Natural killer cell (primary cell): Measurements from ENCODE around the gene PLA2G6. TPM values are rescaled to one million over a fixed set of nuclear protein-coding genes. Genes with fewer than 3 reads are reported as not detected.

Experiments used
- ATAC-seq, 3 donors: fragments of 150-1000 bp in 2 of 3; fragments of 200-7000 bp in 1 of 3; cut with Tn5 transposase; 1 replicate in 1 of 3; 2 replicates in 2 of 3; pipeline ENCODE4 v1.10.0; 2021; ENCODE audit warnings: mild to moderate bottlenecking in 2 of 3, moderate library complexity in 2 of 3
- DNase-seq, 2 donors: peaks; one replicate each; pipeline versions ENCODE4 v3.0.0 to v3.0.0-alpha.2; 2013 to 2021; ENCODE audit warnings: mixed read lengths in 1 of 2
- H3K27ac ChIP-seq: one replicate; pipeline ENCODE4 v1.5.1; 2013; ENCODE audit warnings: mild to moderate bottlenecking, low read length
- H3K27me3 ChIP-seq: one replicate; pipeline ENCODE4 v1.6.1; 2013; ENCODE audit warnings: low read length; ENCODE audit not compliant: control insufficient read depth, insufficient read depth
- H3K36me3 ChIP-seq: one replicate; pipeline ENCODE4 v1.6.1; 2013; ENCODE audit warnings: low read length; ENCODE audit not compliant: control insufficient read depth, insufficient read depth
- H3K4me1 ChIP-seq: one replicate; pipeline ENCODE4 v1.6.1; 2013; ENCODE audit warnings: low read length; ENCODE audit not compliant: control insufficient read depth, insufficient read depth
- H3K4me3 ChIP-seq: one replicate; pipeline ENCODE4 v1.5.1; 2013; ENCODE audit warnings: low read length
- H3K9me3 ChIP-seq: one replicate; pipeline ENCODE4 v1.6.1; 2013; ENCODE audit warnings: low read length; ENCODE audit not compliant: control insufficient read depth, insufficient read depth
- H3K27ac Mint-ChIP-seq, 2 donors: one replicate each; pipeline ENCODE4 v1.8.0; 2022; ENCODE audit warnings: mild to moderate bottlenecking in 2 of 2, mixed read lengths in 2 of 2, moderate library complexity in 1 of 2
- H3K27me3 Mint-ChIP-seq, 2 donors: one replicate each; pipeline ENCODE4 v1.8.0; 2022; ENCODE audit warnings: low read depth in 2 of 2, mixed read lengths in 2 of 2
- H3K36me3 Mint-ChIP-seq: one replicate; pipeline ENCODE4 v1.8.0; 2022; ENCODE audit warnings: mixed read lengths
- H3K4me1 Mint-ChIP-seq, 2 donors: one replicate each; pipeline ENCODE4 v1.8.0; 2022; ENCODE audit warnings: mixed read lengths in 2 of 2
- H3K4me3 Mint-ChIP-seq: one replicate; pipeline ENCODE4 v1.8.0; 2022; ENCODE audit warnings: mild to moderate bottlenecking, moderate library complexity, mixed read lengths
- H3K9me3 Mint-ChIP-seq, 2 donors: one replicate each; pipeline ENCODE4 v1.8.0; 2022; ENCODE audit warnings: mixed read lengths in 2 of 2
- CTCF ChIP-seq: fragments of 200-600 bp; IDR thresholded peaks from one replicate; pipeline ENCODE4 v1.8.0; 2022; ENCODE audit warnings: antibody characterized with exemption
- WGBS: methylation state at CpG from one replicate; pipeline ENCODE4 v1.1.7; 2013; ENCODE audit warnings: missing lambda C conversion rate; ENCODE audit not compliant: insufficient coverage; 5-methylcytosine and 5-hydroxymethylcytosine counted together
- intact Hi-C: fragments of 100-400 bp; cut with micrococcal nuclease; formaldehyde crosslinking; loops from one replicate; pipeline ENCODE4 v1.14.2; 2022
- total RNA-seq, 4 donors: library from RNA; stranded (reverse); fragments of 120-200 nt in 1 of 4; gene quantifications; one replicate each; pipeline versions ENCODE4 v1.2.3 to v1.2.4, GENCODE V29; 2013 to 2022

PLA2G6 gene
- total RNA-seq, 3 donors from 2014 or later (not counting 1 experiment from before 2014, with no cell fraction given), result 137 to 167 (median 145) TPM

DNA sequence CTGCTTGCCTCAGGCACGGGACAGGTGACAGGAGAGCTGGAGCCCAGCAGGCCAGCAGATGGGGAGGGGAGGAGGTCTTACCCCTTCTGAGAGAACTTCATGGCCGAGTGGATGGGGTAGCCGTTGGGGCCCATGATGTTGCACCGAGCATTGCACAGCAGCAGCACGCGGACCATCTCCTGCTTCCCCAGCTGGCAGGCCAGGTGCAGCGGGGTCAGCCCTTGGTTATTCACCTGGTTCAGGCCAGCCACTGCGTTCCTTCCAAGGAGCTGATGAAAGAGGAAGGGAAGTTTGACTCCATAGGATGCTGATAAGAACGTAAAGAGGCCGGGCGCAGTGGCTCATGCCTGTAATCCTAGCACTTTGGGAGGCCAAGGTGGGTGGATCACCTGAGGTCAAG, 41.7 kb downstream of the PLA2G6 start:
- Mint-ChIP-seq H3K27me3 (no peaks in the 10 kb centered on the region), H3K27ac (peak overlapping the region; percentile 63 to 70), H3K9me3 (no peaks in the 10 kb centered on the region), H3K4me3 (no peak overlapping the region), H3K36me3 (no peaks in the 10 kb centered on the region), H3K4me1 (peaks cover 26 to 47% of the 10 kb centered on the region in 2 donors)
- no peak for TF ChIP-seq CTCF
- Histone ChIP-seq H3K27ac (no peak overlapping the region), H3K9me3 (no peaks in the 10 kb centered on the region), H3K4me3 (no peak overlapping the region), H3K4me1 (peaks cover 54% of the 10 kb centered on the region), H3K36me3 (peaks cover 23% of the 10 kb centered on the region), H3K27me3 (no peaks in the 10 kb centered on the region)
- intact Hi-C loops, result no loop called here
- 98% methylated on average over 11 of the region's 11 CpGs for WGBS
- ATAC-seq (no peak), DNase-seq (no peak)

GRCh38 chr22:38138961-38139360, 42.7 kb downstream of the PLA2G6 start:
- H3K27me3 Mint-ChIP-seq, result no peaks in the 10 kb centered on the region
- Histone ChIP-seq H3K36me3 (peaks cover 29% of the 10 kb centered on the region), H3K4me3 (no peak overlapping the region), H3K9me3 (no peaks in the 10 kb centered on the region), H3K27me3 (no peaks in the 10 kb centered on the region), H3K27ac (no peak overlapping the region), H3K4me1 (peaks cover 44% of the 10 kb centered on the region)
- H3K27ac Mint-ChIP-seq, result peak overlapping the region in 1 of 2 donors; percentile 35
- ATAC-seq (no peak), DNase-seq (no peak)
- no peak overlapping the region for H3K4me3 Mint-ChIP-seq
- intact Hi-C loops, result no loop called here
- 94% methylated on average over 5 of the region's 5 CpGs for WGBS
- TF ChIP-seq CTCF, result no peak
- no peaks in the 10 kb centered on the region for H3K9me3 Mint-ChIP-seq
- no peaks in the 10 kb centered on the region for H3K36me3 Mint-ChIP-seq
- peaks cover 26 to 45% of the 10 kb centered on the region in 2 donors for H3K4me1 Mint-ChIP-seq

DNA sequence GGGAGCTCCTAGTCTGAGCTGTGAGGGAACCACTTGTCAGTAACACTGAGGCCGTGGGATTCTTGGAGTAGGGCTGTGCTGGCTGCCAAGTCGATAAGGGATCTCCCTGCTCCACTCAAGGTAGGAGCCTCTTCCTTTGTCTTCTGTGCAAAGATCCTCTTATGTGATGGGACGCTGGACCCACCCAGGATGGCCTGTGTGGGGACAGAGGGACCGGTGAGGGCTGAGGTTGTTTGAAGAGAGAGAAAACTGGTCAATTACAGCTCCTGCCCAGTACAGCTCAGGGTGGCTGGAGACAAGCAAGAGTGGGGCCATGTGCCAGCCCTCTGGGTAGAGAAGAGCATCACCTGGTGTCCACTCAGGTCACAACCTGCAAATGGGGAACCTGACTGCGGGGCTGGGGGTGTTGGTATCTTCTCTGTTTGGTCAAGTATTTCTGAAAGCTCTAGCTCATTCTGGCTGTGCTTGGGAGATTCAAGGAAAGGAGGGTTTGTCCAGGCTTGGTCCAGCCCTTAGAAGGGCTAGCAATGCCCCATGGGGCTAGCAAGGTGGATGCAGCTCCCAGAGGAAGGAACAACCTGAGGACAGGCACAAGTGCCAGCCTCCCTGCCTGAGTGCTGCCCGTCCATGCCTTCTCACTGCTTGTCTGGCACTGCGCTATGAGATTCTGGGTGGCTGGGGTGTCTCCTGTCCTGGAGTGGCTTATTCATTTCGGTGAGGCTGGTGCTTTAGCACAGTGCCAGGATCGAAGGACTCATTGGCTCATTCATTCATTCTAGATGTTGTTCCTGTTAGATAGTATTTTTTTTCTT, 43.5 kb downstream of the PLA2G6 start:
- no peaks in the 10 kb centered on the region for H3K9me3 ChIP-seq
- peaks cover 35% of the 10 kb centered on the region for H3K4me1 ChIP-seq
- no peak overlapping the region for H3K27ac ChIP-seq
- no peaks in the 10 kb centered on the region for H3K27me3 Mint-ChIP-seq
- DNase-seq (no peak), ATAC-seq (no peak)
- H3K27ac Mint-ChIP-seq, result peak overlapping the region; percentile 35 to 56
- no peaks in the 10 kb centered on the region for H3K27me3 ChIP-seq
- 95% methylated on average over 9 of the region's 9 CpGs for WGBS
- peaks cover 37% of the 10 kb centered on the region for H3K36me3 ChIP-seq
- no peak overlapping the region for H3K4me3 ChIP-seq
- no peak overlapping the region for H3K4me3 Mint-ChIP-seq
- H3K36me3 Mint-ChIP-seq, result no peaks in the 10 kb centered on the region
- peaks cover 20 to 36% of the 10 kb centered on the region in 2 donors for H3K4me1 Mint-ChIP-seq
- no peak for TF ChIP-seq CTCF
- intact Hi-C loops, result no loop called here
- no peaks in the 10 kb centered on the region for H3K9me3 Mint-ChIP-seq
